Astrocyte (in vitro differentiated cells and primary cell): ENCODE results near the gene NOXO1. TPM values are rescaled to one million over a fixed set of nuclear protein-coding genes. Genes with fewer than 3 reads are reported as not detected.
A peak's percentile ranks its signal among the peaks of the same experiment; 100 is the strongest.

Experiments
- DNase-seq: peaks from one replicate; pipeline ENCODE4 v3.0.0-alpha.2; 2010; ENCODE audit warnings: low read depth
- FAIRE-seq: peaks from 2 replicates; lab custom pipeline; 2011; peaks lifted over from hg19 to GRCh38; lab: Jason Lieb, UNC
- H2AFZ ChIP-seq: 2 replicates; pipeline ENCODE4 v1.6.0; 2012; ENCODE audit warnings: low read depth, low read length, inconsistent platforms
- H3K27ac ChIP-seq: 2 replicates; pipeline ENCODE4 v1.5.1; 2011; ENCODE audit warnings: low read depth, low read length, inconsistent platforms
- H3K27me3 ChIP-seq: 2 replicates; pipeline ENCODE4 v1.6.0; 2011; ENCODE audit warnings: low read length, inconsistent platforms; ENCODE audit not compliant: insufficient read depth
- H3K36me3 ChIP-seq: 2 replicates; pipeline ENCODE4 v1.5.1; 2011; ENCODE audit warnings: low read length, inconsistent platforms; ENCODE audit not compliant: insufficient read depth
- H3K4me1 ChIP-seq: 2 replicates; pipeline ENCODE4 v1.5.1; 2011; ENCODE audit warnings: low read length, inconsistent platforms; ENCODE audit not compliant: insufficient read depth
- H3K4me2 ChIP-seq: 2 replicates; pipeline ENCODE4 v1.6.0; 2012; ENCODE audit warnings: low read length, inconsistent platforms
- H3K4me3 ChIP-seq: 2 replicates; pipeline ENCODE4 v1.5.1; 2011; ENCODE audit warnings: low read depth, mild to moderate bottlenecking, low read length, inconsistent platforms; ENCODE audit not compliant: insufficient read depth
- H3K79me2 ChIP-seq: 2 replicates; pipeline ENCODE4 v1.6.0; 2012; ENCODE audit warnings: mild to moderate bottlenecking, low read length, inconsistent platforms; ENCODE audit not compliant: insufficient read depth
- H3K9ac ChIP-seq: 2 replicates; pipeline ENCODE4 v1.6.0; 2012; ENCODE audit warnings: mild to moderate bottlenecking, low read length, inconsistent platforms
- H3K9me3 ChIP-seq: 2 replicates; pipeline ENCODE4 v1.5.1; 2012; ENCODE audit warnings: low read depth, mild to moderate bottlenecking, low read length, inconsistent platforms; ENCODE audit not compliant: insufficient read depth
- H4K20me1 ChIP-seq: 2 replicates; pipeline ENCODE4 v1.6.0; 2012; ENCODE audit warnings: low read length, inconsistent platforms; ENCODE audit not compliant: insufficient read depth
- H3K27ac Mint-ChIP-seq: one replicate; pipeline ENCODE4 v1.8.0; 2021; ENCODE audit warnings: mild to moderate bottlenecking, mixed read lengths; ENCODE audit not compliant: unreplicated experiment
- H3K27me3 Mint-ChIP-seq: one replicate; pipeline ENCODE4 v1.8.0; 2021; ENCODE audit warnings: low read depth, mixed read lengths; ENCODE audit not compliant: unreplicated experiment
- H3K36me3 Mint-ChIP-seq: one replicate; pipeline ENCODE4 v1.8.0; 2021; ENCODE audit warnings: low read depth, mixed read lengths; ENCODE audit not compliant: unreplicated experiment
- H3K4me1 Mint-ChIP-seq: one replicate; pipeline ENCODE4 v1.8.0; 2021; ENCODE audit warnings: low read depth, mixed read lengths; ENCODE audit not compliant: unreplicated experiment
- H3K4me3 Mint-ChIP-seq: one replicate; pipeline ENCODE4 v1.8.0; 2021; ENCODE audit warnings: mild to moderate bottlenecking, moderate library complexity, mixed read lengths; ENCODE audit not compliant: unreplicated experiment
- H3K9me3 Mint-ChIP-seq: one replicate; pipeline ENCODE4 v1.8.0; 2021; ENCODE audit warnings: mild to moderate bottlenecking, mixed read lengths; ENCODE audit not compliant: unreplicated experiment
- CTCF ChIP-seq: IDR thresholded peaks from 2 replicates; pipeline ENCODE4 v1.5.1; 2011; ENCODE audit warnings: low read depth, mild to moderate bottlenecking, inconsistent platforms, low read length, moderate library complexity; ENCODE audit not compliant: insufficient read depth
- EZH2 ChIP-seq: IDR thresholded peaks from 2 replicates; pipeline ENCODE4 v1.6.1; 2012; ENCODE audit warnings: mild to moderate bottlenecking, low read length, inconsistent platforms; ENCODE audit not compliant: insufficient read depth
- total RNA-seq: library from RNA; stranded (reverse); gene quantifications from 2 replicates; pipeline ENCODE4 v1.2.1, GENCODE V29; 2021

Gene NOXO1
- total RNA-seq, 1 donor from 2014 or later, result 0.89 TPM

- H3K36me3 ChIP-seq, result no peaks in the 10 kb centered on the region
- FAIRE-seq (no peak), DNase-seq (no peak)
- H3K9me3 ChIP-seq, result no peaks in the 10 kb centered on the region
- H3K4me3 ChIP-seq, result no peak overlapping the region
- H3K9ac ChIP-seq, result no peak overlapping the region
- Mint-ChIP-seq H3K27ac (no peak overlapping the region), H3K9me3 (no peaks in the 10 kb centered on the region), H3K4me1 (no peaks in the 10 kb centered on the region), H3K27me3 (peaks cover 12% of the 10 kb centered on the region), H3K4me3 (no peak overlapping the region), H3K36me3 (no peaks in the 10 kb centered on the region)
- H3K4me2 ChIP-seq, result no peak overlapping the region
- H2AFZ ChIP-seq, result no peak overlapping the region
- H3K27ac ChIP-seq, result no peak overlapping the region
- H3K4me1 ChIP-seq, result peaks cover 6% of the 10 kb centered on the region
- no peaks in the 10 kb centered on the region for H3K27me3 ChIP-seq
- no peaks in the 10 kb centered on the region for H3K79me2 ChIP-seq
- H4K20me1 ChIP-seq, result no peaks in the 10 kb centered on the region
- TF ChIP-seq EZH2 (no peak), CTCF (no peak)
These were observed 50.9 kb downstream of the NOXO1 start for GRCh38 chr16:1930338-1930720.

GRCh38 chr16:1929578-1930337, 51.5 kb downstream of the NOXO1 start:
- H3K4me3 Mint-ChIP-seq, result no peak overlapping the region
- no peaks in the 10 kb centered on the region for H3K36me3 ChIP-seq
- no peak overlapping the region for H3K27ac ChIP-seq
- peak overlapping the region; percentile 62 for H2AFZ ChIP-seq
- H3K79me2 ChIP-seq, result no peaks in the 10 kb centered on the region
- no peak for FAIRE-seq
- peaks cover 6% of the 10 kb centered on the region for H3K4me1 ChIP-seq
- H3K36me3 Mint-ChIP-seq, result no peaks in the 10 kb centered on the region
- H3K9ac ChIP-seq, result peak overlapping the region; percentile 65
- H3K27me3 Mint-ChIP-seq, result peaks cover 14% of the 10 kb centered on the region
- no peak overlapping the region for H3K27ac Mint-ChIP-seq
- DNase-seq, result peak; percentile 33
- no peaks in the 10 kb centered on the region for H4K20me1 ChIP-seq
- H3K9me3 ChIP-seq, result no peaks in the 10 kb centered on the region
- peak overlapping the region; percentile 84 for H3K4me2 ChIP-seq
- H3K9me3 Mint-ChIP-seq, result no peaks in the 10 kb centered on the region
- peak overlapping the region; percentile 38 for H3K4me3 ChIP-seq
- TF ChIP-seq CTCF (peak; percentile 50), EZH2 (no peak)
- no peaks in the 10 kb centered on the region for H3K27me3 ChIP-seq
- H3K4me1 Mint-ChIP-seq, result no peaks in the 10 kb centered on the region

GRCh38 chr16:1929105-1929504, 52.2 kb downstream of the NOXO1 start:
- Histone ChIP-seq H3K36me3 (no peaks in the 10 kb centered on the region), H3K4me3 (peak overlapping the region; percentile 38), H3K4me1 (peaks cover 6% of the 10 kb centered on the region), H3K4me2 (peak overlapping the region; percentile 84), H3K27me3 (no peaks in the 10 kb centered on the region), H2AFZ (peak overlapping the region; percentile 62), H3K27ac (no peak overlapping the region), H3K9me3 (no peaks in the 10 kb centered on the region), H3K79me2 (no peaks in the 10 kb centered on the region), H3K9ac (peak overlapping the region; percentile 65), H4K20me1 (no peaks in the 10 kb centered on the region)
- FAIRE-seq (no peak), DNase-seq (no peak)
- H3K36me3 Mint-ChIP-seq, result no peaks in the 10 kb centered on the region
- peak overlapping the region; percentile 79 for H3K4me3 Mint-ChIP-seq
- peak overlapping the region; percentile 83 for H3K27ac Mint-ChIP-seq
- TF ChIP-seq CTCF (no peak), EZH2 (no peak)
- H3K9me3 Mint-ChIP-seq, result no peaks in the 10 kb centered on the region
- H3K4me1 Mint-ChIP-seq, result no peaks in the 10 kb centered on the region
- peaks cover 18% of the 10 kb centered on the region for H3K27me3 Mint-ChIP-seq
